HG02885 (cell line): ENCODE measurements around the gene ZNF546.
"Not testable (repeated sequence)": the region's sequence is repeated elsewhere in the genome, so short reads cannot be mapped to it uniquely, and the experiment has no call there.

Source experiments
- ATAC-seq: cut with Tn5 transposase; IDR thresholded peaks from one replicate; pipeline ENCODE4 v1.9.1; 2021; ENCODE audit warnings: mild to moderate bottlenecking; ENCODE audit not compliant: unreplicated experiment, poor library complexity

The ZNF546 gene

DNA sequence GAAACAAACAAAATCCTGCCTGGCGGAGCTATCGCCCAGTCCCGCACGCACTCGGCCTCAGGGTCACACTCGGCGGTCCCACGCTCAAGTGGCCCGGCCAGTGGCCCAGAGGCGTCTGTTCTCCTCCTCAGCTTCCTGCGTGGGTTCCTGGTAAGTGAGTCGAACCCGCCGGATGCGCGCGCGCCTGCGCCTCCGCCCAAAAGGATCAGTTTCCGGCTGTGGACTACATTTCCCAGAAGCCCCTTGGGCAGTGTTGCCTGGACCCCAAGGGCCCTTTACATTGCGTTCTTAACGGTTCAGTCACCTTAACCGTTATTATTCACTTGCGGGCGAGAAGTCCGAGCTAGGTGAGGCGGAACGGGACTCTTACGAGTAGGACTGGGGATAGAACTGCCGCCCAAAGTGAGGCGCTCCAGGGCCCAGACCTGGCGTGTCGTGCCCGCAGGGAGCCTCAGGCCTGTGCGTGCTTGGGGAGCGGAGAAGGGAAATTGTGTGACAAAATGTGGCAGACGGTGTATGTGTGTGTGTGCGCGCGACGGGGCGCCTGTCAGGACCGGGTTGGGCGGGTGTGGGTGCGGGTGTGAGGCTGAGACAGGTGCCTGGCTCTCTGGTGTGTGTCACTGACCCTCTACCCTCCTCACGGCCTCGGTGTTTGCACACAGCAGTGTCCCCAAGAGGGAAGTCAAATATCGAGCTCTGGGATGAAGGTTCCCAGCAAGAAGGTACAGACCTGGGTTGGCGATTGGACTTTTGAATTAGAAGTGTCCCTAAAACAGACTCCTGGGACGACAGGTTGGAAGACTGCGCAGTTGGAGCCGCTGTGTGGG lies at the start of gene ZNF546:
TSS of gene ZNF546 (plus strand) at position 250 of the 827 bp plus-strand sequence. CDS start 1,267 bp downstream, outside the sequence.
- peak; percentile 93 for ATAC-seq

DNA sequence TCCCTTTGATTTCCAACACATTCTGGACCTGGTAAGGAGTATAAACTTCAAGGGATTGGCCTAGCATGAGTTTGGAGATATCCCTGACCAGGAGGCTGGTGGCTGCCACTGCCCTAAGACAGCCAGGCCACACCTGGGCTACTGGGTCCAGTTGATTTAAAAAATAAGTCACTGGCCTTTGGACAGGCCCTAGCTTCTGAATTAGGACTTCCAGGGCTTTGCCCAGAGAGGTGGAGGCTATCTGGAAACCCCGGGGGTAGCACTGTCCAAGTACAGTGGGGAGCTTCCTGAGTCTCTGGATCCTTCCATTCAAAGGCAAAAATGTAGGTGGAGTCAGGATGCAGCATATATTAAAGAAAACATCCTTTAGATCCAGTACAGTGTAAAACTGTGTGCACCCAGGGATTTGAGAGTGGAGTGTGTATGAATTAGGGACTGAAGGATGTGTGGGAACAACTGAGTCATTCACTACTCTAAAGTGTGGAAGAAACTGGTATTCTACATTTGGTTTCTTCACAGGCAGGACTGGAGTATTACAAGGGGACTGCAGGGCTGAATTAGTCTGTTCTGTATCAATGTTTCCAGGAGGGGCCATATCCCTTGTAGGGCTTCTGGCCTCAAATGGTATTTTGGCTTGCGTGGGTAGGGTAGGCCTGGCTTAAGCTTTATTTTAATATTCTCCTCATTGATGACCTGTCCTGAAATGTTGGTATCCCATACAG lies 47.7 kb upstream of the ZNF546 start:
- ATAC-seq: no peak

DNA sequence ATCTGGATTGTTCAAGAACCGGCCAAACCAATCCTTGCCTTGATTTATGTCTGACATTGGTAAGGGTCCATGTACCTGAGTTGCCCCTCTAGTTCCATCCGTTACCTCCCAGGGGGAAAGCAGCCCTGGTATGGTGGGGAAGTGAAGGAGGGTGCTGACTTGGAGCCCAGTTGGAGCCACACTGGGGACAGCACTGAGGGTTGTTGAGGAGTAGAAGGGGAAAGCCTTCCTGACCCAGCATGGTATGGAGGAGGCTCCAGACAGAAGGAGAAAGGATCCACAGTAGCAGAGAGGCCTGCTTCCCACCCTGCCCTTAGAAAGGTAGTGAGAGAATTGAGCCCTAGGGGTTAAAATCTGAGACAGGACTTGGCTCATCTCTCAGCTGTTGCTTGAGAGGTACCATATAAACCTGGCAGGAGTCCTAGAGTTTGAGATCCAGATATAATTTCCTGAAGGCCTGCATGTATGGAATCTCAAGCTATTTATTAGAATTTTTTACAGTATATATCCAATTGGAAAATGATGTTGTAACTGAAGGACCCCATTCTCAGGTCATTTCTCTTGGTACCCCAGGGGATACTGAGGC lies 45.7 kb upstream of the ZNF546 start:
- no peak for ATAC-seq

DNA sequence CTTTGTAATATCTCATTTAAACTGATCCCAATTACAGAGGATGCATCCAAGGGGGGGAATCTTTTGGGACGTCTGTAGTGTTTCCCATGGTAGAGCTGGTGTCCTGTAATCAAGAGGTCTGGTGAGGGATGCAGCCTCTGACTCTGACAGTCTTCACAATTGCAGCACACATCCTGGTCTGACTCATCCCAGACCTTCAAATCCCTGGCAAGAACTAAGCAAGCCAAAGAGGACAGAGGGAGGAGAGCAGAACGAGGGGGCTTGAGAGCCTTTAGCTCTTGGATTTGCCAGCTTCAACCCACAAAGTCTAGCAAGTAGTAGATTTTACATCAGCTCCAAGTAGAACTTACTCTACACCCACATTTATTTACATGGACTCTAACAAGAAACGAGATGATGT lies 45.2 kb upstream of the ZNF546 start:
- ATAC-seq: no peak

DNA sequence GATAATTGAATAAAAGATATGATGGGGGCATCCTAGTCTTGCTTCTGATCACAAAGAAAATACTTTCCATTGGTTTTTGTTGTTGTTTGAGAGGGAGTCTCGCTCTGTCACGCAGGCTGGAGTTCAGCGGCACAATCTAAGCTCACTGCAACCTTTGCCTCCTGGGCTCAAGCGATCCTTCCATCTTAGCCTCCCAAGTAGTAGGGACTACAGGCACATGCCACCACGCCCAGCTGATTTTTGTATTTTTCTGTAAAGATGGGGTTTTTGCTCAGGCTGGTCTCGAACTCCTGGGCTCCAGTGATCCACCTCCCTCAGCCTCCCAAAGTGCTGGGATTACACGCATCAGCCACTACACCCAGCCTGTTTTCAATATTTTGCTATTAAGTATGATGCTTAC lies 42.9 kb upstream of the ZNF546 start:
- ATAC-seq: no peak

DNA sequence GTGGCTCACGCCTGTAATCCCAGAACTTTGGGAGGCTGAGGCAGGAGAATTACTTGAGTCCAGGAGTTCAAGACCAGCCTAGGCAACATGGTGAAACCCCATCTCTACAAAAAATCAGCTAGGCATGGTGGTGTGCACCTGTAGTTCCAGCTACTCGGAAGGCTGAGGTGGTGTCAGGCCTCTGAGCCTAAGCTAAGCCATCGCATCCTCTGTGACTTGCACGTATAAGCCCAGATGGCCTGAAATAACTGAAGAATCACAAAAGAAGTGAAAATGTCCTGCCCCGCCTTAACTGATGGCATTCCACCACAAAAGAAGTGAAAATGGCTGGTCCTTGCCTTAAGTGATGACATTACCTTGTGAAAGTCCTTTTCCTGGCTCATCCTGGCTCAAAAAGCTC lies 39.0 kb upstream of the ZNF546 start:
- not testable (repeated sequence) for ATAC-seq

DNA sequence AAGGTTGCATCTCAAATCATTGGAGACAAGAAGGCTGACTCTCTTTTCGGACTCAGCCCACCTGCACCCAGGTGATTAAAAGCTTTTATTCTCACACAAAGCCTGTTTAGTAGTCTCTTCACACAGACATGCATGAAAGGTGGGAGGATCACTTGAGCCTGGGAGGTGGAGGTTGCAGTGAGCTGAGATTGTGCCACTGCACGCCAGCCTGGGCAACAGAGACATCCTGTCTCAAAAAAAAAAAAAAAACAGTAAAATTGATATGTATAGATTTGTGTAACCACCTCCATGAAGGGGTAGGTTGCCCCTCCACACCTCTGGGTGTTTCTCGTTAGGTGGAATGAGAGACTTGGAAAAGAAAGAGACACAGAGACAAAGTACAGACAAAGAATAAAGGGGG lies 37.9 kb upstream of the ZNF546 start:
- ATAC-seq: not testable (repeated sequence)

DNA sequence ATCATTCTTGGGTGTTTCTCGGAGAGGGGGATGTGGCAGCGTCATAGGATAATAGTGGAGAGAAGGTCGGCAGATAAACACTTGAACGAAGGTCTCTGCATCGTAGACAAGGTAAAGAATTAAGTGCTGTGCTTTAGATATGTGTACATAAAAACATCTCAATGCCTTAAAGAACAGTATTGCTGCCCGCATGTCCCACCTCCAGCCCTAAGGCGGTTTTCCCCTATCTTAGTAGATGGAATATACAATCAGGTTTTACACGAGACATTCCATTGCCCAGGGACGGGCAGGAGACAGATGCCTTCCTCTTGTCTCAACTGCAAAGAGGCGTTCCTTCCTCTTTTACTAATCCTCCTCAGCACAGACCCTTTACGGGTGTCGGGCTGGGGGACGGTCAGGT lies 37.5 kb upstream of the ZNF546 start:
- not testable (repeated sequence) for ATAC-seq

DNA sequence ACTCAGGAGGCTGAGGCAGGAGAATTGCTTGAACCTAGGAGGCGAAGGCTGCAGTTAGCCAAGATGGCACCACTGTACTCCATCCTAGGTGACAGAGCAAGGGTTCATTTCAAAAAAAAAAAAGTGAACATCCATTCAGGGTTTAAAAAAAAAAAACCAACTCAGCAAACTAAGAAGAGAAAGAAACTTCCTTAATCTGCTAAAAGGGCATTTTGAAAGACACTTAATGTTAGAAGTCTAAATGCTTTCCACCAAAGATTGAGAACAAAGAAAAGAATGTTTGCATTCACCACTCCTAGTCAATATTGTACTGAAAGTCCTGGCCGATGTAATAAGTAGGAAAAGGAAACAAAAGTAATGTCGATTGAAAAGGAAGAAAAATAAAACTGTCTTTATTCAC lies 33.0 kb upstream of the ZNF546 start:
- ATAC-seq: no peak

DNA sequence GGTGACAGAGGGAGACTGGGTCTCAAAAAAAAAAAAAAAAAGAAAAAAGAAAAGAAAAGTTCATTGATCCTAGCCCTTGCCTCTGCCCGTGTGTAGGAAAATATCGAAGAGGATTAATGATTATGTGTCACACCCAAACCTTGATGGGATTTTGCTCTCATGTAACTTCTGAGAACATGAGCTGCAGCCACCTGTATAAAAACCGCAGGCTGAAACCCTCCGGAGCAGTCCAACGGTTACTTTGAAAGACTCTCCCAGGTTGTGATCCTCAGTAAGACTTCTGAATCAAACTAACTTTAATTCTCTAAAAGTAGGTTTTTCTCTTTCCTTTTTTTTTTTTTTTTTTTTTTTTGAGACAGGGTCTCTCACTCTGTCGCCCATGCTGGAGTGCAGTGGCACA lies 30.2 kb upstream of the ZNF546 start:
- ATAC-seq: no peak

DNA sequence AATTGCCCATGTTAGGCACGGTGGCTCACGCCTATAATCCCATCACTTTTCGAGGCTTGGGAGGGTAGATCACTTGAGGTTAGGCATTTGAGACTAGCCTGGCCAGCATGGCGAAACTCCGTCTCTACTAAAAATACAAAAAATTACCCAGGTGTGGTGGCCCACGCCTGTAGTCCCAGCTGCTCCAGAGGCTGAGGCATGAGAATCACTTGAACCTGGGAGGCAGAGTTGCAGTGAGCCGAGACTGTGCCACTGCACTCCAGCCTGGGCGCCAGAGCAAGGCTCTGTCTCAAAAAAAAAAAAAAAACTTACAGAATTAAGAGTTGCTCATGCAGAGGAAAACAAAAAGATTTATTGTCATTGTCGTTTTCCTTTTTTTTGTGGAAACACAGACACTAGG lies 29.3 kb upstream of the ZNF546 start:
- no peak for ATAC-seq

DNA sequence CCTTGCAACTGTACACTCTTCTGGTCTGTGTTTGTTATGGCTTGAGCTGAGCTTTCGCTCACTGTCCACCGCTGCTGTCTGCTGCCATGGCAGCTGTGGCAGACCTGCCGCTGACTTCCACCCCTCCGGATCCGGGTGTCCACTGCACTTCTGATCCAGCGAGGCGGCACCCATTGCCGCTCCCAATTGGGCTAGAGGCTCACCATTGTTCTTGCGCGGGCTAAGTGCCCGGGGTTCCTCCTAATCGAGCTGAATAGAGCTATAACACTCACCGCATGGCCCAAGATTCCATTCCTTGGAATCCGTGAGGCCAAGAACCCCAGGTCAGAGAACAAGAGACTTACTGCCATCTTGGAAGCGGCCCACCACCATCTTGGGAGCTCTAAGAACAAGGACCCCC lies 28.1 kb upstream of the ZNF546 start:
- no peak for ATAC-seq

DNA sequence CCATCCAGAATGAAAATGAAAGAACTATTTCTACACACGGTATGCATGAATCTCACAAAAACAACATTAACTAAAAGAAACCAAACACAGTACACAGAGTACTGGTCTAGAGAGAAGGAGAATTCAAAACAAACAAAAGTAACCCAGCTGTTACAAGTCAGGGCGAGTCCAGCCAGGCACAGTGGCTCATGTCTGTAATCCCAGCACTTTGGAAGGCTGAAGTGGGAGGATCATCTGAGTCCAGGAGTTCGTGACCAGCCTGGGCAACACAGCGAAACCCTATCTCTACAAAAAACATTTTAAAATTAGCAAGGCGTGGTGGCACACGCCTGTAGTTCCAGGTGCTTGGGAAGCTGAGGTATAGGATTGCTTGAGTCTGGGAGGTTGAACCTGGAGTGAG lies 27.6 kb upstream of the ZNF546 start:
- ATAC-seq: no peak

DNA sequence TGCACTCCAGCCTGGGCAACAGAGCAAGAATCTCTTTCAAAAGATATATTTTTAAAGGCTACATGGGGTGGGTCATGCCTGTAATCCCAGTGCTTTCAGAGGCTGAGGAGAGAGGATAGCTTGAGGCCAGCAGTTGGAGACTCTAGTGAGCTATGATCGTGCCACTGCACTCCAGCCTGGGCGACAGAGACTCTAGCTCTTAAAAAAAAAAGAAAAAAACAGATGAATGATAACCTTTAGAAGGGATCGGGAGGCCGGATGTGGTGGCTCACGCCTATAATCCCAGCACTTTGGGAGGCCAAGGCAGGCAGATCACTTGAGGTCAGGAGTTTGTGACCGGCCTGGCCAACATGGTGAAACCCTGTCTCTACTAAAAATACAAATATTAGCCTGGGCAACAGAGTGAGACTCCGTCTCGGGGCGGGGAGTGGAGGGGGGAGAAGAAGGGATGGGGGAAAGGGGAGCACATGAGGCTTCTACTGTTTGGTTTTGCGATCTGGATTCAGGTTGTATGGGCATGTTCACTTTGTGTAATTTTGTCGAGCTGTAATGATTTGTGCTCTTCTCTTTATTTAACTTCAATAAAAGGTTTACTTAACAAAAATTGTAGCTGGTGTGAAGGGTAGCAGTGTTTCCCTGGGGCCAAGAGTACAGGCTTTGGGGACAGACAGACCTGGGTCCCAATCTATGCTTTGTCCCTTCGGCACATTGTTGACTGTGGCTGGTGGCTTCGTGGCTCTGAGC lies 27.0 kb upstream of the ZNF546 start:
- no peak for ATAC-seq

DNA sequence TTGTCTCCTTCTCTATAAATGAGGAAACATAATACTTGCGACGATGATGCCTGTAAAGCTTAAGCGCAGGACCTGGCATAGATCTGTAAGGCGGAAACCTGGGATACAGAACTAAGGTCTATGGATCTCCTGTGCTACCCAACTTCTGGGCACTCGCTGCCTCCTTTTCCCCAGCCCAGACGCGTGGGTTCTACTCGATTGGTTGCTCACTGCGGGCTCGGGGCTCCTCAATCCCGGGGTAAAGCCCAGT lies 26.5 kb upstream of the ZNF546 start:
- peak; percentile 1 for ATAC-seq

DNA sequence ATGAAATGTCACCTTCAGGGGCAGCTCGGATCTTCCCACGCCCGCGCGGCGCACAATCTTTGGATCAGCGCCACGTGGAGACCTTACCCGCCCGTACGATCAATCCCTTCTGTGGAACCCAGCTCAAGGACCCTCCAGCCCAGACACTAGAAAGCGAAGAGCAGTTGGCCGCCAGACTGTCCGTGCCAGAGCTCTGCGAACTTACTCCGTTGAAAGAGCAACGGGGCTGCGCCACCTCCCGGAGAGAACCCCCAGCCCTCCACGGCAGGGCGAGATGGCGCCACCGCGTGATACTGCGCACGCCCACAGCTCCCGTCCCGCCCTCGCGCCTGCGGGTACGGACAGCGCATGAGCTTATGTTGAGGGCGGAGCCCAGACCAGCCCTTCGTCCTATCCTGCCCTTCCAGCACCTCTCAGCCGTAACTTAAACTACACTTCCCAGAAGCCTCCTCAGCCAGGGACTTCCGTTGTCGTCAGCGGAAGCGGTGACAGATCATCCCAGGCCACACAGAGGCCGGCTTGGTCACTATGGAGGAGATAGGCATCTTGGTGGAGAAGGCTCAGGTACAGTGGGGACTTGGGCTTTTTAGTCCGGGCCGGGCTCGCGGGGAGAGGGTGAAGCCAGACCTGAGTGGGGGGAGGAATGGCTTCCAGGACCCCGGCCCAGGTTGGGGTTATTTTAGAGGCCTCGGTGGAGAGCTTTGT lies 26.0 kb upstream of the ZNF546 start, which contains the start of gene PSMC4:
TSS of gene PSMC4 (plus strand) at position 491 of the 705 bp plus-strand sequence. CDS start at position 529, 38 bp downstream.
- ATAC-seq: peak; percentile 96

DNA sequence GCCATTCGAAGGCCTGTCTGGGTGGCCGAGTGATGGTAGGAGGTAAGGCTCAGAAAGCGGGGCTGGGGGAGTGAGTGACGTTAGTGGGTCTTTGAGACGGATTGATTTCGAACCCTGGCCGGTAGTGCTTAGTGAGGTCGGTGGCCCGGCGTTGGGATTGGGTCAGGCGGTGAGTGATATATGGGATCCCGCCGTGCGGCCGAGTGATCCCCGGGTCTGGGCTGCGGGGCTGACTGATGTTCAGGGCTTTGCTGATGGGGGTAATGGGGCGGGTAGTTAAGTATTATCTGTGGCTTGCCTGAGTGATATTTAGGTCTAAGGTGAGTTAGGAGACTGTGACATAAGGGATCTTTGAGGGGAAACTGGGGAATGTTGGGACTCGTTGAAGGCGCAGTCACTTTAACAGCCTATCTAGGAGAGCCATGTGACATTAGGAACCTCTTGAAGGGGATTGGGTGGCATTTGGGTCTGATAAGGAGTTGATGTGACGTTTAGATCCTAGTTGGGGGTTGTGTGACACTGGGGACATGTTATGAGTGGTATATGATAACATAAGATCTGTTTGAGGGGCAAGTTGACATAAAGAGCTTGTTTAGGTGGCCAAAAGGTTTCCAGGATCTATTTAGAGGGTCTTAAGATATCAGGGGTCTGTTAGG lies 25.4 kb upstream of the ZNF546 start:
- ATAC-seq: no peak

DNA sequence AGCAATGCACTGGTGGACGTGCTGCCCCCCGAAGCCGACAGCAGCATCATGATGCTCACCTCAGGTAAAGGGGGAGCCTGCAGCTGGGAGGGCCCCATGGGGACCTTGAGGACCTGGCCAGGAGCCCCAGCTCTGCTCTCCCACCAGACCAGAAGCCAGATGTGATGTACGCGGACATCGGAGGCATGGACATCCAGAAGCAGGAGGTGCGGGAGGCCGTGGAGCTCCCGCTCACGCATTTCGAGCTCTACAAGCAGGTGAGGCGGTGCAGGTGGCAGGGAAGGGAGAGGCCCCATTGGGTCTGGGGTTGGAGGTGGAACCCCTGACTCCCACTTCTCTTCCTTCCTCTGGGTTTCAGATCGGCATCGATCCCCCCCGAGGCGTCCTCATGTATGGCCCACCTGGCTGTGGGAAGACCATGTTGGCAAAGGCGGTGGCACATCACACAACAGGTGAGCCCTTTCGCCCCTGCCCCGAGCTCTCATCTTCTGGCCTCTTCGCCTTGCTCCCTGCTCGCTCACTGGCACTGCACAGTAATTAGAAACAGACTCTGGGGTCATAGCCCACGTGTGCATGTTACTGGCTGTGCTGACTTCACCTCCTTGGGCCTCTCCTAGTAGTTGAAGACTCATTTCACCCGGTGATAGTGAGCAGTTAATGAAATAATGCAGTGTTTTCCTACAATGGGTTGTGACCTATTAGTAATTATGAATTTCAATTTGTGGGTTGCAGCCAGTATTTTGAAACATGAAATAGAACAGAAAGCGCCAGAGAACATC lies 22.3 kb upstream of the ZNF546 start:
- no peak for ATAC-seq

DNA sequence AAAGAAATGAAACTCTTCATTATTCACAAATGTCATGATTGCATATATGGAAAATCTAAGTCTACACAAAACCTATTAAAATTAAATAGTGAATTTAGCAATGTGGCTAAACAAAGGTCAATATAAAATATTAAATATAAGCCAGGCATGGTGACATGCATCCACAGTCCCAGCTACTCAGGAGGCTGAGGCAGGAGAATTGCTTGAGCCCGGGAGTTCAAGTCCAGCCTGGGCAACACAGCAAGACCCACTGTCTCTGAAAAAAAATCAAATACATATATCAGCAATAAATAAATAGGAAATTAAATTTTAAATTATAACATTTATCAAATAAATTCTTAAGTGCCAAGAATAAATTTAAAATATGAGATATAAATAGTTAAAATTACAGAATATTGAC lies 14.0 kb upstream of the ZNF546 start:
- no peak for ATAC-seq
